Activated T-cell treated with anti-CD3 and anti-CD28 coated beads for 24 hours (primary cell): ENCODE data around the gene BDH1.
"Not testable (repeated sequence)": the region's sequence is repeated elsewhere in the genome, so short reads cannot be mapped to it uniquely, and the experiment has no call there.

Source experiments
- DNase-seq: peaks from one replicate; pipeline ENCODE4 v3.0.0-alpha.2; 2020; ENCODE audit warnings: low read depth

The BDH1 gene

GRCh38 chr3:197577366-197578074 lies 21.8 kb upstream of the BDH1 start:
- no peak for DNase-seq

- DNase-seq: no peak
Observed at GRCh38 chr3:197576838-197577237, 21.1 kb upstream of the BDH1 start.

- no peak for DNase-seq
Observed at GRCh38 chr3:197575362-197575761, 19.6 kb upstream of the BDH1 start.

- not testable (repeated sequence) for DNase-seq
Observed at GRCh38 chr3:197574396-197574991, 18.7 kb upstream of the BDH1 start.

GRCh38 chr3:197573048-197573767 lies 17.4 kb upstream of the BDH1 start:
- no peak for DNase-seq

GRCh38 chr3:197571880-197572172 lies 16.1 kb upstream of the BDH1 start:
- DNase-seq: not testable (repeated sequence)

- not testable (repeated sequence) for DNase-seq
Observed at GRCh38 chr3:197571074-197571879, 15.5 kb upstream of the BDH1 start.

GRCh38 chr3:197569433-197569832 lies 13.7 kb upstream of the BDH1 start:
- DNase-seq: not testable (repeated sequence)

GRCh38 chr3:197567904-197568681 lies 12.3 kb upstream of the BDH1 start:
- no peak for DNase-seq

- DNase-seq: not testable (repeated sequence)
Observed at GRCh38 chr3:197566155-197566554, 10.4 kb upstream of the BDH1 start.

GRCh38 chr3:197564097-197564843 lies 8.5 kb upstream of the BDH1 start:
- no peak for DNase-seq

GRCh38 chr3:197562398-197563251 lies 6.9 kb upstream of the BDH1 start:
- no peak for DNase-seq

- DNase-seq: no peak
Observed at GRCh38 chr3:197561926-197562325, 6.2 kb upstream of the BDH1 start.

- DNase-seq: no peak
Observed at GRCh38 chr3:197559651-197560050, 3.9 kb upstream of the BDH1 start.

GRCh38 chr3:197554562-197555280 lies 1.0 kb downstream of the BDH1 start:
- peak; percentile 93 for DNase-seq

GRCh38 chr3:197554196-197554561 lies 1.6 kb downstream of the BDH1 start:
- DNase-seq: no peak

GRCh38 chr3:197552198-197552597 lies 3.6 kb downstream of the BDH1 start:
- no peak for DNase-seq

- DNase-seq: no peak
Observed at GRCh38 chr3:197550489-197550888, 5.3 kb downstream of the BDH1 start.

GRCh38 chr3:197549261-197549885 lies 6.4 kb downstream of the BDH1 start:
- DNase-seq: no peak
